GM19193 (cell line): ENCODE measurements around the gene SCAMP5.

Experiments used
- POLR2A ChIP-seq: IDR thresholded peaks from 4 replicates; pipeline ENCODE4 v1.6.1; 2011; ENCODE audit not compliant: insufficient read depth, insufficient read length; ENCODE audit errors: extremely low read depth

Gene SCAMP5

DNA sequence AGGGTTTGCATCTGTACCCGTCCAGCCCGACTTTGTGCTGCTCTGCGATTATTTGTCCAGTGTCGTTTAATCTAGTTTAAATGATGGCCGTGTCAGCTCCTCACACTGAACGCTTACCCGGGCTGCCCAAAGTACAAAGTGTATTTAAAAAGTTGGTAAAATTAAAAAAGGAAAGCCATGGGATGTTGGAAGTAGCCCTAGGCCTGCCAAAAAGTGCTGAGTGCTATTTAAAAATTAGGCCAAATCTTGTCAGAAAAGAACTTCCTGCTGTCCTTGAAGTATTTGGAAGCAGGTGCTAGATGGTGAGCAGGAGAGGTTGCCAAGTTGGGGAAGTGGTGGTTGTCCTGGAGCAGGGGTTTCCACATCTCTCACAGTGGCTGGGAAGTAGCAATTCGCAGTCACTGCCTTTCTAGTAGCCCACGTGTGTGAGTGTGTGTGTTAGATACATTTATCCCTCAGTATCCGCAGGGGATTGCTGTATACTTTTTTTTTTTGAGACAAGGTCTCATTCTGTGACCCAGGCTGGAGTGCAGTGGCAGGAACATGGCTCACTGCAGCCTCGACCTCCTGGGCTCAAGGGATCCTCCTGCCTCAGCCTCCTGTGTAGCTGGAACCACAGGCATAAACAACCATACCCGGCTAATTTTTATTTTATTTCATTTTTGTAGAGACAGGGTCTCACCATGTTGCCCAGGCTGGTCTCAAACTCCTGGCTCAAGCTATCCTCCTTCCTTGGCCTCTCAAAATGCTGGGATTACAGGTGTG, 28.7 kb downstream of the SCAMP5 start:
- TF ChIP-seq POLR2A: no peak

DNA sequence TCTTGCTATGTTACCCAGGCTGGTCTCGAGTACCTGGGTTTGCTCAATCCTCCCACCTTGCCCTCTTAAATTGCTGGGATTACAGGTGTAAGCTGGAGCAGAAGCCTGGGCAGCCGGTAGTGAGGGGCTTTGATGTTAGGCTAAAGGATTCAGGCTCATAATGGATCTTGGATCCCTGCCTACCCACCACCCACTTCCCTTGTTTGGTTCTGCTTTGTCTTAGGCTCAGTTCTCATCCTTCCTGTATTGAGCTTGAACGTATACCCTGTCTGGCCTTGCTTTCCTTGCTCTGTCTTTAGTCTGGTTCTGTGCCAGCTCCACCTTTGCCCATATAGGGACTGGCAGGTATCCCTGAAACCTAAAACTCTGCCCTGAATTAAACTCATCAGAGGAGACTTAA, 29.7 kb downstream of the SCAMP5 start:
- no peak for TF ChIP-seq POLR2A

DNA sequence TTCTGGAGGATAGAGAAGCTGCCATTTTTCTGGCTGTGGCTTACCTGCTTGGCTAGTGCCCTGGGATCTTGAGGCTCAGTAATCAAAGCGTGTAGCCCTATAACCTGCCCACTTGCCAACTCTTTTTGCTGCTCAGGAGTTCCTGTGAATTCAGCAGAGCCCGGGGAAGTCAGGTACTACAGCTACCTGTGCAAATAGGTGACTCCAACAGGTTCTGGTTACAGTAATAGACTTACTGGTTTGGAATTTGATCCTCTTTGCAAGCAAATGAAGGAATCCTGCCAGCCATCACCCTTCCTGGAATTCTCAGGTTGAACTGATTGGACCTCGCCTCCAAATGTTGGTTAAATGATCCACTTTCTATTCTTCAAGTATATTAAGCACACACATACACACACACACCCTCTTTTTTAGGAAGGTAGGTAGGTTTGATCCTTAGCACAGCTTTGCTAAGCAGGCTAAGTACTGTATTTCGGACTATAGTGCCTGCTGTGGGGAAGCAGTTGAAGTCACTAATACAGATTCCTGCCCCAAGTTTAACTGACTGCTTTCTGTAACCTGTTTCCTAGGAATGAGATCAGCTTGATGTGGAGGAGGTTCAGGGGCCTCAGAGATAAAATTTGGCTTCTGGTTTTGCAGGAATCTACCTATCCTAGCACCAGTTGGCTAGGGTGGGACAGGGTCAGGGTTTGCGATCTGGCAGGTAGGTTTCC, 30.3 kb downstream of the SCAMP5 start:
- no peak for TF ChIP-seq POLR2A

DNA sequence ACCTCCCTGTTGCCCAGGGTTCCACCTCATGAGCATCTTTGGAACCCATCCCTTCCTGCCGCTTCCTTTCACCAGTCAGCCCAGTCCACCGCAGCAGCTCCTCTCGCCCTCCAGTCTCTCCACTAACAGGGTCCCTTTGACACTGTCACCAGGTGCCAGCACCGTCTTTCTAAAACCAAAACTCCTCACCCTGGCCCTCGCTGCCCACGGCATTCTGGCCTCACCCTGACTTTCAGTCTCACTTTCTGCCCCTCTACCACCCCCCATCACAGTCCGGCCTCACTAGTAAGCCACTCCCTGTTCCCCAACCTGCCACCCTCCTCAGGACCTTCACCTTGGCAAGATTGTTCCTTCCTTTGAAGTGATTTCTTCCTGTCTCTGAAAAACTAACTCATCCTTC, 32.2 kb downstream of the SCAMP5 start:
- TF ChIP-seq POLR2A: no peak

DNA sequence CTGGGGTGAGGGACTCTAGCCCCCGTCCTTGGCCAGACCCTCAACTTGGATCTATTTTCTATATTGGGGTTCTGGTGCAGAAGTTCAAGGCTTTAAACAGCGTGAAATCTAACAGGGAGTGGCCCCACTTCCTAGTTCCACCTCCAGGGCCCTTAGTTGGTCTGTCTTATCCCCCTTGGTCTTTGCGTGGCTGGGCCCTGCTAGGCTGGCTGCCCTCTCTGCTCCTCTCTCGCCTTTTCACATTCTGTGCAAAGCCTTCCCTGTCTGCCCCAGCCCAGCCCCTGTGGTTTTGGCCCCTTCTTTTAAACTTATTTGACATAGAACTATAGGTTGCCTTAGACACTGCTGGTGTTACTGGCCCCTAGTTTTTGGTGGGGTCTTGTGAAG, 33.6 kb downstream of the SCAMP5 start:
- TF ChIP-seq POLR2A: no peak

DNA sequence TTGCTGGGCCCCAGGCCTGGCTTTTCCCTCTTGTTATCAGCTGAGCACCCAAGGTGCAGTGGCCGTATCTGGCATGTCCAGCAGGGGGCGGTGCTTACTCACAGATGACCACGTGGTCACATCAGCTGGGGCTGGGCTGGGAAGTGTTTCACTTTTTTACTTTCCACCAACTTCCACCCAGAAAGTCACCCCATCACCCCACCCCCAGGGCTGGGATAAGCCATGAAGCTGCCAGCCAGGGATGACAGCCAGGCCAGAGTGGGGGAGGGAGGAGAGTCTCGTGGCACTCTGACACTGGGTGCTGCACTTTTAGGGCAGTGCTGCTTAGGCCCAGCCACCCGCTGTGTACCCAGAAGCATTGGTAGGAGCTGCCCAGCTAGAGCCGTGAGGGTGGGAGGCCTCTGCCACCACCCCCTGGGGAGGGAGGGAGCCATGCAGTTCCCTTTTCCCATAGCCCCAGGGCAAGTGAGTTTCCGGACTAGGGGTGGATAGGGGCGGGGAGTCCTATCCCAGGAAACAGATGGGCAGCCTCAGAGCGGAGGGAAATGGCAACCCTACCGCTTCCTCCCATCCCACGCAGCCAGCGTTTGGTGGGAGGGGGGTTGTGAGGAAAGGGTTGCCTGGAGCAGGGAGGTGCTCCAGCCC, 34.1 kb downstream of the SCAMP5 start:
- no peak for TF ChIP-seq POLR2A

DNA sequence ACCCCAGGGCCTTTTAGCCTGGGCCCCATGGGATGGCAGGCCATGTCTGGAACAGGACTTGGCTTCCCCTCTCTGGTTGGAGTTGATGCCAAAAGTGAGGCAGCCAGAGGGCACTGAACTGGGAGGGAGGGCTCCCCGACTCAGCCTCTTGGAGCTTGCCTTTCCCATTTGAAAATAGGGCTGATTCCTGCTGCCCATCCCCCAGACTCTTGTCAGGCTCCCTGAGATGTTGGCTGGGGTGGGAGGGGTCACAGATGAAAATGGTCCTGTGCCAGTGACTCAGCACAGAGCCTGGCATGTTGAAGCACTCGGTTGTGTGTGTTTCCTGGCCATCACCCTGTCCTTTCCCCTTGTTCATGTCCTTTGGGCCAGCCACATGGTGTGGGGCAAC, 34.7 kb downstream of the SCAMP5 start:
- TF ChIP-seq POLR2A: no peak

DNA sequence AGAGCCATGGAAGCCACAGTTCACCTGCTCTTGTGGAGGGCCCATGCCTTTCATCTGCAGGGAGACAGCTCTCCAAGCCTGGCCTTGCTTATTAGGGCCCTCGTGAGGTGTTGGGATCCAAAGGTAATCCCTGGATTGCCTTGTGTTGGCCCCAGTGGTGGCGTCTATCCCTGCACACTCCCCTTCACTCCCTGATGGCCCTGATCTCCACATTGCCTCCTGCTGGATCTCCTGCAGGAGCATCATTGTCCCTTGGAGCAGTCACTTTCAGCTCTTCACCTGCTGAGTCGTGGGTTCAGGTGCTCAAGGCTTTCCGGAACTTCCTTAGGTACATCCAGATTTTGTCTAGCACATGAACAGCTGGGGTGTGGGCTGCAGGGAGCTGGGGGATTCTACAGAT, 35.1 kb downstream of the SCAMP5 start:
- TF ChIP-seq POLR2A: no peak

DNA sequence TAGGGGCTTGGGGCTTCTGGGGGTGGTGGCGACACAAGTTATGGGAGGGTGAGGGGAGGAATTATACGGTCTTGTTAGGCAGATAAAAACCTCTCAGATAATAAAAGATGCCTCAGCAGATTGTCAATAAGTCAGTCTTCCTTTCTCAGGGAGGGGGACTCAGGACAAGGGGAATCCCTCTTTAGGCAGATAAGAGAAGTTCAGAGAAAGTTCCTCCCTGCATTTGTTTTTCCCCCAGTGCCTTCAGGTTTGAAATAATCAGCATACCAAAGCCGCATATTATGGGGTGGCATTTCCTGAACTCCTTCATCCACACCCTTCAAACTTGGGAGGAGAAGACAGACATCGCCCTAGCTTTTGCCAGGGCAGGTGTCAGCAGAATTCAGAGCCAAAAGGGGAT, 36.5 kb downstream of the SCAMP5 start:
- no peak for TF ChIP-seq POLR2A

DNA sequence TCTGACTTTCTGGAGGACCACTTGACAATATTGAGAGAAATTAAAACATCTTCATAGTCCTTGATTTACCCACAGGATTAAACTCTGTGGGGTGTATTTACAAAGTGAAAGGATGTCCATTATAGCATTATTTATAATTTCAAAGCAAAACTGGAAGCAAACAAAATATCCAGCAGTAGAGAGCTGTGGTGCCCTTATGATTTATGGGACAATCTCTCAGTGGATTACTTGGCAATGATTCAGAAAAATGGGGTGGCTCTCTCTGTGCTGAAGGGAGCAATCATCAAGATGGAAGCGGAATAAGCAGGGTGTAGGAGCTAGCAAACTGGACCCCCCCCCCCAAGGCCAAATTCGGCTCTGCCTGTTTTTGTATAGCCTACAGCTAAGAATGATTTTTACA, 37.0 kb downstream of the SCAMP5 start:
- TF ChIP-seq POLR2A: no peak

DNA sequence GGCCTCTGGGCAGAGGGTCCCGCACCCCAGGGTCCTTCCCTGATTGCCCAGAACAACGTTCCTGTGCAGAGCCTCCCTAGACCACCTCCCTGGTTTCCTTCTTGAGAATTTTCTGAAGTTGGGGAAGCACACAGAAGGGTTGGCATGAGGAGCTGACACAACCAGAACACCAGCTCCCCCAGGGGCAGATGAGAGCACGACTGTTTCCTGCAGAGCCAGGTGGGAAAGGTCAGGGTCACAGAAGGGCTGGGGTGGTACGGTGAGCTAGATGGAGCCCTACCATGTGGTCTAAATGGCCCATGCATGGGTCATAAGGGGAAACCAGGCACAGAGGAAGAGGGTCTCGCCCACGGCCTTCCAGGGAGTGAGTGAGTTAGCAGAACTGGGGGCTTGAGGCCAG, 38.4 kb downstream of the SCAMP5 start:
- TF ChIP-seq POLR2A: no peak

DNA sequence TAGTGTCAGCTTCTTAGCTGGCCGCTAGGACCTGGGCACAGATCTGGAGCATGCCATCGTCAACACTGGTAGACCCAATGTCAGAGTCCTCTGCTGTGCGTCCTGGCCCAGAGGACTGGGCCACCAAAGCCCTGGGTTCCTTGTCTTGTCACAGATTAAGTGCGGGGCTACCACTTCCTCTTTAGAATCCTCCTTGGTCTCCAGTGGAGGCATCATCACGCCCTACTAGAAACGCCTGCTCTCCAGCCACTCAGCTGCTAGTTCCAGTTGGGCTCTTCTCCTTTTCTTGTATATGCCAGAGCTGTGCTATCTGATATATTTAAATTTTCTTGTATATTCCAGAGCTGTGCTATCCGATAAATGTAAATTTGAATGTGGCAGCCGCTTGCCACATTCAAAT, 39.3 kb downstream of the SCAMP5 start:
- no peak for TF ChIP-seq POLR2A

DNA sequence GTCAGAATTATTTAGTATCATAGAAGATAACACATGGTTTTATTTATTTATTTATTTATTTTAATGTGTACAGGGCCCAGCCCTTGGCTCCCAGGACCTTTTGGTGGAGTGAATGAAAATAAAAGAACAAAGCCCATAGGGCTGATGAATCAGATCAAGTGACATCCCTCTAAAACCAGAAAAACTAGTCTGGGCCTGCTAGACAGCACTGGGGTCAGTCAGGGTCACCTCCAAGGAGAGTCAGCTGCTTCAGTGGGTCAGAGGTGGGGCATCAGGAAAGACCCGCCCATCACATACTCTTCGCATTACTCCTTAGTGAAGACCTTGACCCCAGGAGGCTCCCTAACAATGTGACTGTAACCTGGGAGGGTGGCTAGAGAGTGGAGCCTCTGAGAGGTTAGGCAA, 40.9 kb downstream of the SCAMP5 start:
- TF ChIP-seq POLR2A: no peak

DNA sequence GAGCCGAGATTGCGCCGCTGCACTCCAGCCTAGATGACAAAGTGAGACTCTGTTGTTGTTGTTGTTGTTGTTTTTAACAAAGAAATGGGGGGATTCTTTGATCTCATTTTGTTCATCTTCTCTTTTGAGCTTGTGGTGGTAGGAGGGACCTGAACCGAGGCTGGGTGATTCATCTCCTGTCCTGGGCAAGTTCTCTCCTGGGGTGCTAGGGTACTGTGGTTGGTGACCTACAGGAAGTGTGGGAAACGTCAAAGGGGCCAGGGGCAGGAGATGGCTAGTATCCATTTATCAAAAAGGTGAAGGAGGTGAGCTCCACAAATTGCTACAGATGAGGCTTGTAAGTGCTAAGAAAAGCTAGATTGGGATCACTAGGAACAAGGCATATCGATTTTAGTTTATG, 42.3 kb downstream of the SCAMP5 start:
- TF ChIP-seq POLR2A: no peak

DNA sequence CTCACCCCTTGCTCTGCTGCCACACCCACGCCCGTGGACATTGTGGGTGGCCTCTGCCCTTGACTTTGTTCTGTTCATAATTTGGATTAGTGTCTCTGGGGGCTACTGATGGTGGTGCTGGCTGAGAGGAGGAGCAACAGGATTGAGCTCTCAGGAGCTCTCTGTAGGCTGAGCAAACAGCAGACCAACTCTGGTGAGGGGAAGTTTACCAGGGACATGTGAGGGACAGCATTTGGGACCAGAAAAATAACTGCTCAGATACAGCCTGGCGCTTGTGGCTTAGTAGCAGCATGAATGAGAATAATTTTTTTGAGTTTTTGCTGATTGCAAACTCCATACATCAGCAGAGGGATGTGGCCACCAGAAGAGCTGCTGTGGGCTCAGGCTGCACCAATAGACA, 42.9 kb downstream of the SCAMP5 start:
- TF ChIP-seq POLR2A: no peak
